Activated CD8-positive, alpha-beta T cell treated with anti-CD3 and anti-CD28 coated beads for 36 hours (primary cell): Measurements from ENCODE around the gene ZFAND5. TPM values are rescaled to one million over a fixed set of nuclear protein-coding genes. Genes with fewer than 3 reads are reported as not detected.

Experiments used
- ATAC-seq: fragments of 200-7000 bp; cut with Tn5 transposase; one replicate; pipeline ENCODE4 v1.10.0; 2021; ENCODE audit warnings: mild to moderate bottlenecking, moderate library complexity
- CTCF ChIA-PET: fragments of 350-600 bp; sonication (Branson Sonifier 250); formaldehyde crosslinking; loops from one replicate; lab custom pipeline; 2021; ENCODE audit warnings: antibody characterized with exemption; lab: Charles Lee
- POLR2A ChIA-PET: fragments of 350-600 bp; sonication (Branson Sonifier 250); formaldehyde crosslinking; loops from one replicate; lab custom pipeline; 2021; ENCODE audit warnings: antibody characterized with exemption; lab: Charles Lee
- DNase-seq: peaks from one replicate; pipeline ENCODE4 v3.0.0-alpha.2; 2020
- H3K27ac Mint-ChIP-seq: one replicate; pipeline ENCODE4 v1.8.0; 2021; ENCODE audit warnings: mild to moderate bottlenecking, mixed read lengths
- H3K27me3 Mint-ChIP-seq: one replicate; pipeline ENCODE4 v1.8.0; 2021; ENCODE audit warnings: mixed read lengths
- H3K36me3 Mint-ChIP-seq: one replicate; pipeline ENCODE4 v1.8.0; 2021; ENCODE audit warnings: low read depth, mixed read lengths
- H3K4me1 Mint-ChIP-seq: one replicate; pipeline ENCODE4 v1.8.0; 2021; ENCODE audit warnings: low read depth, mixed read lengths
- H3K4me3 Mint-ChIP-seq: one replicate; pipeline ENCODE4 v1.8.0; 2021; ENCODE audit warnings: mild to moderate bottlenecking, moderate library complexity, mixed read lengths
- H3K9me3 Mint-ChIP-seq: one replicate; pipeline ENCODE4 v1.8.0; 2021; ENCODE audit warnings: mixed read lengths
- CTCF ChIP-seq: fragments of 200-600 bp; IDR thresholded peaks from one replicate; pipeline ENCODE4 v1.8.0; 2022; ENCODE audit warnings: antibody characterized with exemption, mild to moderate bottlenecking
- intact Hi-C: fragments of 100-400 bp; cut with micrococcal nuclease; formaldehyde crosslinking; loops from one replicate; pipeline ENCODE4 v1.10.0; 2022
- total RNA-seq, 2 experiments: library from RNA; stranded (reverse); gene quantifications; one replicate each; pipeline ENCODE4 v1.2.3, GENCODE V29; 2021

The ZFAND5 gene
- total RNA-seq, 2 experiments from 2014 or later = 79.4 to 88.9 TPM

GRCh38 chr9:72382405-72382804 lies 17.4 kb upstream of the ZFAND5 start:
- CTCF ChIA-PET = interaction anchor here (1.4 kb wide), 1 partner anchor 101 kb away, joined by 3 read pairs; no protein-coding TSS in a partner anchor
- no peaks in the 10 kb centered on the region for H3K4me1 Mint-ChIP-seq
- intact Hi-C loops = no loop called here

GRCh38 chr9:72377041-72377440 lies 12.0 kb upstream of the ZFAND5 start:
- intact Hi-C loops = no loop called here
- no peaks in the 10 kb centered on the region for H3K9me3 Mint-ChIP-seq
- ChIA-PET POLR2A (no interaction called here), CTCF (no interaction called here)
- no peak for TF ChIP-seq CTCF
- no peaks in the 10 kb centered on the region for H3K4me1 Mint-ChIP-seq
- H3K27me3 Mint-ChIP-seq = peaks cover 5% of the 10 kb centered on the region
- ATAC-seq (no peak), DNase-seq (no peak)
- no peak overlapping the region for H3K4me3 Mint-ChIP-seq
- no peak overlapping the region for H3K27ac Mint-ChIP-seq
- no peaks in the 10 kb centered on the region for H3K36me3 Mint-ChIP-seq

More at GRCh38 chr9:72382405-72382804, 17.4 kb upstream of the ZFAND5 start:
- Mint-ChIP-seq H3K27me3 (no peaks in the 10 kb centered on the region), H3K4me3 (no peak overlapping the region), H3K36me3 (no peaks in the 10 kb centered on the region), H3K9me3 (no peaks in the 10 kb centered on the region), H3K27ac (no peak overlapping the region)
- ATAC-seq (no peak), DNase-seq (no peak)
- POLR2A ChIA-PET = no interaction called here
- TF ChIP-seq CTCF = no peak

- no peak overlapping the region for H3K4me3 Mint-ChIP-seq
- no peaks in the 10 kb centered on the region for H3K9me3 Mint-ChIP-seq
- DNase-seq = no peak
- no peak for ATAC-seq
- intact Hi-C loops = no loop called here
- no peak for TF ChIP-seq CTCF
- no peaks in the 10 kb centered on the region for H3K4me1 Mint-ChIP-seq
- peaks cover 5% of the 10 kb centered on the region for H3K27me3 Mint-ChIP-seq
- H3K36me3 Mint-ChIP-seq = no peaks in the 10 kb centered on the region
- ChIA-PET CTCF (no interaction called here), POLR2A (no interaction called here)
- no peak overlapping the region for H3K27ac Mint-ChIP-seq
Observed at GRCh38 chr9:72371151-72371550, 6.1 kb upstream of the ZFAND5 start.

- DNase-seq = peak; percentile 72
- no peaks in the 10 kb centered on the region for H3K9me3 Mint-ChIP-seq
- POLR2A ChIA-PET = interaction anchor here (0.7 to 2.7 kb wide), 26 partner anchors 9 to 772 kb away, joined by 3 to 19 read pairs (median 4); partner anchors contain the start of gene C9orf85
Observed at GRCh38 chr9:72365525-72366256, 683 bp upstream of the ZFAND5 start.

More at GRCh38 chr9:72365525-72366256, 683 bp upstream of the ZFAND5 start:
- H3K27ac Mint-ChIP-seq = peak overlapping the region; percentile 98
- CTCF ChIA-PET = interaction anchor here (1.0 to 1.9 kb wide), 6 partner anchors 18 to 234 kb away, joined by 3 to 7 read pairs (median 4); no protein-coding TSS in a partner anchor
- peak overlapping the region; percentile 97 for H3K4me3 Mint-ChIP-seq
- TF ChIP-seq CTCF = no peak
- intact Hi-C loops = loop anchor here (10.0 kb wide), 2 partner anchors 79 to 109 kb away; no protein-coding TSS in a partner anchor
- peak; percentile 26 for ATAC-seq
- H3K4me1 Mint-ChIP-seq = peaks cover 28% of the 10 kb centered on the region
- no peaks in the 10 kb centered on the region for H3K27me3 Mint-ChIP-seq
- peaks cover 20% of the 10 kb centered on the region for H3K36me3 Mint-ChIP-seq
